ENCODE results near the gene MYO19.

Gene MYO19

DNA sequence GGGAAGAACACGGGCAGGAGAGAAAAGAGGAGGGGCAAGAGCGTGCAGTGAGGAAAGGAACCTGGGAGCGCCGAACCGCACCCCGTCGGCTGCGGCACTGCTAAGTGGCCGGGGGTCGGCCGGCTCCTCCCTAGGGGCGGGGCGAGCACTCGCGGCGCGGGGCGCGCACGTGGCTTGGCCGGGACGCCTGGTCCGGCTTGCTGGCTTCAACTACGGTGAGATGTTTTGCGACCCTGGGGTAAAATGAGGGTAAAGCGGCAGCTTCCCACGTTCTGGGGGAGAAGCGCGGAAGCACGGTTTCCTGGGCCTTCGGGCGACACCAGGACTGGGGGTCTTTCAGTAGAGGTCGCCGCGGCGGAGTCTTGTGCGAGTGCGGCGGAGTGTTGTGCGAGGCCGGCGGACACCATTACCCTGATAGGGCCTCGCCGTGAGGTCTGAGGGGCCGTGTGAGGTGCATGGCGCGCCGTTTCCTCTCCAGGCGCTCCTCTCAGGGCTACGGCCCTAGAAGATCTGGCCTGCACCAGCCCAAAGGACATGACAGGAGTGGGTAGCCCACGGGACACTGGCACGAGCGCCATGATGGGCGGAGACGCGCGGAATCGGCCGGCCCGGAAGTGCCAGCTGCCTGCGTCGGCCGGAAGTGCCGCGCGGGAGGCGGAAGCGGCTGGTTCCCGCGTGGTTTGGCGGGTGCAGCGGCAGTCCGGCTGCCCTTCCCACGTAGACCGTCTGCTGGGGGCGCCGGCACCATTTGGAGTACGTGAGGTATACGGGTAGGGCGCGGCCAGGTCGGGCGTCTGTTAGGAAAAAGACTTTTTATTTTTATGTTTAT is at the start of gene MYO19, which contains the start of gene PIGW:
Gene MYO19 (minus strand): TSS at position 29 of the 829 bp plus-strand sequence. CDS start 2,330 bp downstream, outside the sequence.
Gene PIGW (plus strand): TSS at position 148 of the 829 bp plus-strand sequence. CDS start 2,115 bp downstream, outside the sequence.
- peak within 1 kb of the TSS; percentile 92 for H3K4me2 ChIP-seq
- peak within 1 kb of the TSS; percentile 84 for H3K4me3 ChIP-seq
- peaks cover 25% of the 10 kb centered on the region for H3K4me1 ChIP-seq
- H3K9ac ChIP-seq: peak within 1 kb of the TSS; percentile 97
- H3K27me3 ChIP-seq: no peaks in the 10 kb centered on the region
- no peak for TF ChIP-seq Cebpa-rat (IDR thresholded peaks at IDR 0.05)
- no peaks in the 10 kb centered on the region for H4K20me1 ChIP-seq
- peaks cover 53% of the 10 kb centered on the region for H3K36me3 ChIP-seq
- H3K27ac ChIP-seq: peak within 1 kb of the TSS; percentile 98
- H3K9me3 ChIP-seq: no peaks in the 10 kb centered on the region

GRCh38 chr17:36583787-36584186 is 49.1 kb upstream of the MYO19 start:
- no peaks in the 10 kb centered on the region for H3K9me3 ChIP-seq
- H4K20me1 ChIP-seq: peaks cover 58% of the 10 kb centered on the region
- no peak overlapping the region for H3K4me2 ChIP-seq
- no peak overlapping the region for H3K4me3 ChIP-seq
- H3K27me3 ChIP-seq: no peaks in the 10 kb centered on the region
- no peak overlapping the region for H3K9ac ChIP-seq
- peaks cover 96% of the 10 kb centered on the region for H3K36me3 ChIP-seq
- TF ChIP-seq Cebpa-rat (IDR thresholded peaks at IDR 0.05): no peak
- H3K27ac ChIP-seq: no peak overlapping the region
- H3K4me1 ChIP-seq: no peaks in the 10 kb centered on the region

DNA sequence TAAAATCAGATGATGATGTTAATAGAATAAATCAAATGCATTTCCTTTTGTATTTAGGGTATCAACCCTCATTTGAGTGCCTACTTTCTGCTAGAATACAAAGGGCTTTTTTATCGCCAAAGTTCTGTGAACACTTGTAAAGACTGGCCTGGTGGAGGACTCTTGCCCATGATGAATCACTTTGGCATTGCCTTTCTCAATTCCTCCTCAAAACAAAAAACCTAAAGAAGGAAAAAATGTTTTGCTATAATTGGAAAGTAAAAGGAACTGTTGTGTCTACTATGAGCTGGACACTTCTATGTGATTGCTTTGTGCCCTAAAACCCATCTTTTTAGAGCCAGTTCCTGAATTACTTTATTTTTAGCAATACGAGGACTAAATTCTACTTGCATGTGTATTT is 44.0 kb upstream of the MYO19 start:
- Histone ChIP-seq H4K20me1 (peaks cover 65% of the 10 kb centered on the region), H3K36me3 (peaks cover 89% of the 10 kb centered on the region), H3K4me3 (no peak overlapping the region), H3K9ac (no peak overlapping the region), H3K4me2 (no peak overlapping the region), H3K9me3 (no peaks in the 10 kb centered on the region), H3K27me3 (no peaks in the 10 kb centered on the region), H3K4me1 (no peaks in the 10 kb centered on the region), H3K27ac (no peak overlapping the region)
- no peak for TF ChIP-seq Cebpa-rat (IDR thresholded peaks at IDR 0.05)

DNA sequence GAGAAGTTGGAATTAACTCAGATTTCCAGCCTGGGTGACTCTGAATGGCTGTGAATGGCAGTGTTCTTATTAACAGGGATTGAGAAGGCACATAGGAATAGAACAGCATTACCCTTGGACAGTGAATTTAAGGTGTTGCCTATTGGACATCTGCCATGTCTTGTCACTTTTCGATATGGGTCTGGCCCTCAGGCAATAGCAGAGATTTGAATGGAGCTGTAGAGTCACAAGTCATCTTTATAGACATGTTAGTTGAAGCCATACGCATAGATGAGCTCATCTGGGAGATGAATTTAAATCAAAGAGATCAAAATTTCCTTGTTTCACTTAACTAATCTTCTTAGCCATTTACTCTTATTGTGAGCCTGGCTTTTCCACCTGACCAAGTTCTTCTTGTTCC is 42.1 kb upstream of the MYO19 start:
- no peak overlapping the region for H3K9ac ChIP-seq
- H3K4me1 ChIP-seq: no peaks in the 10 kb centered on the region
- H3K4me2 ChIP-seq: no peak overlapping the region
- peaks cover 90% of the 10 kb centered on the region for H3K36me3 ChIP-seq
- H3K9me3 ChIP-seq: no peaks in the 10 kb centered on the region
- no peak overlapping the region for H3K27ac ChIP-seq
- no peak overlapping the region for H3K4me3 ChIP-seq
- H4K20me1 ChIP-seq: peaks cover 73% of the 10 kb centered on the region
- TF ChIP-seq Cebpa-rat (IDR thresholded peaks at IDR 0.05): no peak
- no peaks in the 10 kb centered on the region for H3K27me3 ChIP-seq

DNA sequence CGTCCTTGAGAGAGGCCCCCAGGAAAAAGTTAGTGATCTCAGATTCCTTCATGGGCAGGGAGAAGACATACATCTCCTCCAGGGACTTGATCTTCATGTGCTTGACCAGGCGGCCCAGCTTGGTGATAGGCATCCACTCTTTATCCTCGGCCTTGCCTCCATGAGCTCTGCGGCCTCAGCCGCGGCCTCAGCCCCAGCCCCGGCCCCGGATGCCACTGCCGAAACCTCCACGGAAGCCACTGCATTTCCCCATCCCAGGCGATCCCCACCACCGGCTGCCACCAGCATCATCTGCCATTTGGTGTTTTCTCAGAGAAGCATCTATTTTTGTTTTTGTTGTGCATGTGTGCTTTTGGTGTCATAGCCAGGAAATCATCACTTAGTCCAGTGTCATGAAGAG is 40.4 kb upstream of the MYO19 start:
- Histone ChIP-seq H4K20me1 (peaks cover 83% of the 10 kb centered on the region), H3K27me3 (no peaks in the 10 kb centered on the region), H3K4me3 (no peak overlapping the region), H3K36me3 (peaks cover 90% of the 10 kb centered on the region), H3K9me3 (no peaks in the 10 kb centered on the region), H3K9ac (no peak overlapping the region), H3K27ac (no peak overlapping the region), H3K4me1 (no peaks in the 10 kb centered on the region), H3K4me2 (no peak overlapping the region)
- no peak for TF ChIP-seq Cebpa-rat (IDR thresholded peaks at IDR 0.05)

- no peaks in the 10 kb centered on the region for H3K27me3 ChIP-seq
- no peak overlapping the region for H3K4me3 ChIP-seq
- peaks cover 98% of the 10 kb centered on the region for H3K36me3 ChIP-seq
- peaks cover 87% of the 10 kb centered on the region for H4K20me1 ChIP-seq
- no peak overlapping the region for H3K9ac ChIP-seq
- no peaks in the 10 kb centered on the region for H3K9me3 ChIP-seq
- no peak for TF ChIP-seq Cebpa-rat (IDR thresholded peaks at IDR 0.05)
- no peaks in the 10 kb centered on the region for H3K4me1 ChIP-seq
- no peak overlapping the region for H3K27ac ChIP-seq
- H3K4me2 ChIP-seq: no peak overlapping the region
Measured at GRCh38 chr17:36566081-36566480, 31.4 kb upstream of the MYO19 start.

- Histone ChIP-seq H3K36me3 (peaks cover 60% of the 10 kb centered on the region), H3K4me1 (peaks cover 14% of the 10 kb centered on the region), H3K9ac (no peak overlapping the region), H3K27me3 (no peaks in the 10 kb centered on the region), H3K4me3 (no peak overlapping the region), H4K20me1 (peaks cover 98% of the 10 kb centered on the region), H3K4me2 (no peak overlapping the region), H3K27ac (no peak overlapping the region), H3K9me3 (no peaks in the 10 kb centered on the region)
- no peak for TF ChIP-seq Cebpa-rat (IDR thresholded peaks at IDR 0.05)
Measured at GRCh38 chr17:36553459-36553858, 18.8 kb upstream of the MYO19 start.

DNA sequence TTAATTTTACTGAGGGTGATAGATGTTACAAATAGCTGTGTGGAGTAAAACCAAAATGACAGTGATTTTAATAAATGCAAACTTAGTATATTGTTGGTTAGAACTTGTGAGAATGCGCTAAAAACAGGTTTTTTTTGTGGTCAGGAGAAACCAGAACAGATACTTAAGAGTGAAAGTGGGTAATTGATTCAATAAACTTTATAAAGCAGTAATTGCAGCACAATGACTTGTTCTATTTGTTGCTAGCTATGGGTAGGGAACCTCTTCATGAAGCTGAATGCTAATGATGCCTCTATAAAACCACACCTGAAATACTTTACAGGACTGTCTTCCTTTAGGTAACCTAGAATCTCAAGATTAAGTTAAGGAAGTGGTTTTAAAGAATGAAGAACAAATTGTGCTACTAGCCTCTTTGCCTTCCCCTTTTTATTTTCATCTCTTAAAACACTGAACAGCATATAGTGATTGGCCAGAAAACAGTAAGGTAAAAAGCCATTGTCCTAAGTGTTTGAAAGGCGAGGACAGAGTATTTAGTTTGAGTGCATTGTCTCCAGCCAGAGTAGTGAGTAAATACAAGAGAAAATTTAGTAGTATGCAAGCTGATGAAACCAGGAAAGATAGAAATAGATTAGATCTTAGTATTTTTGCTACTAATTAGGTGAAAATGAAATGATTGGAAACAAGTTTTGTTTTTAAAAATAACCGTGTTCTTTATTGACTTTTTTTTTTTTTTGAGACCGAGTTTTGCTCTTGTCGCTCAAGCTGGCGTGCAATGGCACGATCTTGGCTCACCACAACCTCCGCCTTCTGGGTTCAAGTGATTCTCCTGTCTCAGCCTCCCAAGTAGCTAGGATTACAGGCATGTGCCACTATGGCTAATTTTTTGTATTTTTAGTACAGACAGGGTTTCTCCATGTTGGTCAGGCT is 16.1 kb upstream of the MYO19 start:
- Histone ChIP-seq H3K4me2 (peak overlapping the region; percentile 27), H3K36me3 (peaks cover 39% of the 10 kb centered on the region), H3K27me3 (no peaks in the 10 kb centered on the region), H3K4me3 (no peak overlapping the region), H3K4me1 (peaks cover 33% of the 10 kb centered on the region), H3K27ac (no peak overlapping the region), H3K9ac (no peak overlapping the region), H3K9me3 (no peaks in the 10 kb centered on the region), H4K20me1 (peaks cover 100% of the 10 kb centered on the region)
- no peak for TF ChIP-seq Cebpa-rat (IDR thresholded peaks at IDR 0.05)

- peaks cover 43% of the 10 kb centered on the region for H3K4me1 ChIP-seq
- TF ChIP-seq Cebpa-rat (IDR thresholded peaks at IDR 0.05): no peak
- no peak overlapping the region for H3K4me3 ChIP-seq
- no peaks in the 10 kb centered on the region for H3K27me3 ChIP-seq
- H4K20me1 ChIP-seq: peaks cover 73% of the 10 kb centered on the region
- H3K36me3 ChIP-seq: peaks cover 22% of the 10 kb centered on the region; the same call in 1 of the 2 replicates
- no peaks in the 10 kb centered on the region for H3K9me3 ChIP-seq
- H3K4me2 ChIP-seq: peak overlapping the region; percentile 92
- no peak overlapping the region for H3K27ac ChIP-seq
- H3K9ac ChIP-seq: no peak overlapping the region
Measured at GRCh38 chr17:36547776-36548175, 13.1 kb upstream of the MYO19 start.

All from BLaER1 (cell line).